Measurements from ENCODE around the gene PTPN20. TPM values are rescaled to one million over a fixed set of nuclear protein-coding genes. Genes with fewer than 3 reads are reported as not detected.

Gene PTPN20
- total and polyA plus RNA-seq, 2 of the 4 experiments (the other 2 are of a cell fraction) = 0.14 TPM; not detected in 1

GRCh38 chr10:47038881-47039561 lies 127.8 kb downstream of the PTPN20 start:
- Histone ChIP-seq H3K9me1 (ENCODE audit: insufficient read depth, low read length) (no peaks in the 10 kb centered on the region), H2AK5ac (ENCODE audit: low read depth, low read length) (no peak overlapping the region), H2AK9ac (replicated peaks; ENCODE audit: low read depth, low read length, poor library complexity) (no peak overlapping the region), H3K4ac (ENCODE audit: low read depth, low read length) (no peak overlapping the region), H3K18ac (ENCODE audit: low read depth, low read length) (no peak overlapping the region), H3K23ac (ENCODE audit: low read depth, low read length) (no peak overlapping the region), H3K4me2 (ENCODE audit: low read depth, low read length) (no peak overlapping the region), H2AFZ (replicated peaks; ENCODE audit: low read length, poor library complexity) (no peak overlapping the region), H3K27me3 (ENCODE audit: control insufficient read depth, insufficient read depth, low read length) (peaks cover 31% of the 10 kb centered on the region), H2BK15ac (ENCODE audit: low read depth, low read length) (no peak overlapping the region), H4K5ac (ENCODE audit: low read depth, low read length) (no peak overlapping the region), H3K4me1 (ENCODE audit: control insufficient read depth, insufficient read depth, low read length) (no peaks in the 10 kb centered on the region), H2BK20ac (ENCODE audit: low read depth, low read length) (no peak overlapping the region), H4K20me1 (ENCODE audit: insufficient read depth, low read length) (no peaks in the 10 kb centered on the region), H3K36me3 (ENCODE audit: control insufficient read depth, insufficient read depth, low read length) (no peaks in the 10 kb centered on the region), H4K8ac (ENCODE audit: low read depth in 2 of 2, low read length in 2 of 2) (no peak overlapping the region), H3K56ac (ENCODE audit: extremely low read depth, insufficient read depth, low read length) (no peak overlapping the region), H3K9me3 (ENCODE audit: control insufficient read depth, insufficient read depth, low read length) (no peaks in the 10 kb centered on the region), H3K27ac (ENCODE audit: insufficient read depth, low read length) (no peak overlapping the region), H3K79me1 (ENCODE audit: low read depth in 1 of 2, low read length in 2 of 2) (no peaks in the 10 kb centered on the region), H2BK120ac (ENCODE audit: low read depth, low read length) (no peak overlapping the region), H4K91ac (ENCODE audit: insufficient read depth, low read depth, low read length) (no peak overlapping the region), H3K9ac (ENCODE audit: low read depth, low read length) (no peak overlapping the region), H3K14ac (replicated peaks; ENCODE audit: low read depth, low read length) (no peak overlapping the region), H2BK5ac (ENCODE audit: low read depth, low read length, poor library complexity, severe bottlenecking) (no peak overlapping the region), H3K4me3 (ENCODE audit: insufficient read depth, low read depth, low read length) (no peak overlapping the region)
- CTCF ChIA-PET = no interaction called here
- BruUV-seq (replicated peaks) = no TSS peak
- no peak for DNase-seq
- in situ Hi-C loops (cut with MboI; ENCODE audit: low sequenced_read_pairs) = no loop called here
- dilution Hi-C loops (cut with HindIII; ENCODE audit: low sequenced_read_pairs, unreplicated experiment) = no loop called here
- WGBS, 2 experiments (ENCODE audit: extremely low coverage in 2 of 2, insufficient read length in 1 of 2) = 53% methylated on average over 8 of the region's 12 CpGs; no CpG with 5 or more reads in 1 of the 2 experiments
- POLR2A ChIA-PET (ENCODE audit: unreplicated experiment) = no interaction called here
- no peak for TF ChIP-seq CTCF (conservative IDR thresholded peaks at IDR 0.05; ENCODE audit: low read depth, low read length)
- no peak for TF ChIP-seq CEBPB (IDR thresholded peaks at IDR 0.05; ENCODE audit: low read depth, low read length)
- TF ChIP-seq CHD1 (IDR thresholded peaks at IDR 0.05; ENCODE audit: low read depth, low read length) = no peak
- no peak for TF ChIP-seq RCOR1 (IDR thresholded peaks at IDR 0.05; ENCODE audit: insufficient replicate concordance, low read length)
- no peak for TF ChIP-seq BHLHE40 (IDR thresholded peaks at IDR 0.05; ENCODE audit: low read depth, low read length)
- no peak for TF ChIP-seq MAZ (IDR thresholded peaks at IDR 0.05; ENCODE audit: borderline replicate concordance, low read depth, low read length)
- TF ChIP-seq FOS (IDR thresholded peaks at IDR 0.05; ENCODE audit: low read depth, low read length) = no peak
- TF ChIP-seq MXI1 (IDR thresholded peaks at IDR 0.05; ENCODE audit: borderline replicate concordance, low read depth, low read length) = no peak
- no peak for TF ChIP-seq RFX5 (IDR thresholded peaks at IDR 0.05; ENCODE audit: low read depth, low read length)
- TF ChIP-seq RAD21 (IDR thresholded peaks at IDR 0.05; ENCODE audit: low read length) = no peak
- TF ChIP-seq POLR2A (IDR thresholded peaks at IDR 0.05; ENCODE audit: low read depth, low read length) = no peak
- no peak for TF ChIP-seq ELK1 (IDR thresholded peaks at IDR 0.05; ENCODE audit: borderline replicate concordance, low read depth, low read length)
- no peak for TF ChIP-seq USF2 (IDR thresholded peaks at IDR 0.05; ENCODE audit: low read depth, low read length)
- TF ChIP-seq SMC3 (IDR thresholded peaks at IDR 0.05; ENCODE audit: low read depth, low read length) = no peak
- ATAC-seq (ENCODE audit: low read depth) = peak; percentile 52
- intact Hi-C loops (cut with micrococcal nuclease) = no loop called here

Data from IMR-90 (cell line).